ENCODE results near the gene ZNF692. TPM values are rescaled to one million over a fixed set of nuclear protein-coding genes. Genes with fewer than 3 reads are reported as not detected.

The ZNF692 gene
- total and polyA plus RNA-seq, 8 donors, result 31.9 to 66.6 (median 57.3) TPM

DNA sequence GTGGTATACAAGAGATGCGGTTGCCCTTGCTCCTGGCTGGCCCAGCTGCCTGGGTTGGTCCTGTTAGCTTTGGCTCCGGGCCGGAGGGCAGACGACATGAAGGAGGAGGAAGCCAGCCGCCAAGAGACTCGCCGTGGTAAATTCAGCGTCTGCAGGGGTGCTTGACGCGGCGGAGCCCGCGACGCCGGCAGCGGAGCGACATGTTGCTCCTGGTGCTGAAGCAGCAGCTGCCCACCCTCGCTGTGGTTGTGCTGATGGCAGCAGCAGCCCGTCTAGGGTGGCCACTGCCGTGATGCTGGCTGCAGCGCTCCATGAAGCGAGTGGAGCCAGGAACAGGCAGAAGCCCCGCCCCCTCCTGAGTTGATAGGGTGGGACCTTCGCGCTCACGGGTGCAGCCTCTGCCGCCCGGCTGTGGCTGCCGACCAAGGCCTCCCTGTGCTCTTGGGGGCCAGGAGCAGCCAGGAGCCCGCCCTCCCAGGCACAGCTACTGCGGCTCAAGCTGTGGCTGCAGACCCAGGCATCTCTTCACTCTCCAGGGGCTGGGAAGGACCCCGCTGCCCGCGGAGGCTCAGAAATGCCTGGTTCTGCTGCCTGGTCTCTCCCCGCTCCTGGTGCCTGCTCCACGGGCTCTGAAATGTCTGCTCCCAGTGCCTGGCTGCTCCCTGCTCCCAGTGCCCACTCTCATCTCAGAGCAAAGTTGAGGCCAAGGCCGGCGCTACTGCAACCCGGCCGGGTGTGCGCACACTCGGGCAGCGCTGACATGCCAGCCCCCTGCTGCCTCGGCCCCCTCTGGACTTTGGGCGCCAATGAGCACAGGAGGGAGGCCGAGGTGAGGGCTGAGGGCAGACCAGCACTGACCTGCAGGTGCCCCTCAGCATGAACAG is 4.4 kb upstream of the ZNF692 start:
- TF ChIP-seq, protein P1, sequence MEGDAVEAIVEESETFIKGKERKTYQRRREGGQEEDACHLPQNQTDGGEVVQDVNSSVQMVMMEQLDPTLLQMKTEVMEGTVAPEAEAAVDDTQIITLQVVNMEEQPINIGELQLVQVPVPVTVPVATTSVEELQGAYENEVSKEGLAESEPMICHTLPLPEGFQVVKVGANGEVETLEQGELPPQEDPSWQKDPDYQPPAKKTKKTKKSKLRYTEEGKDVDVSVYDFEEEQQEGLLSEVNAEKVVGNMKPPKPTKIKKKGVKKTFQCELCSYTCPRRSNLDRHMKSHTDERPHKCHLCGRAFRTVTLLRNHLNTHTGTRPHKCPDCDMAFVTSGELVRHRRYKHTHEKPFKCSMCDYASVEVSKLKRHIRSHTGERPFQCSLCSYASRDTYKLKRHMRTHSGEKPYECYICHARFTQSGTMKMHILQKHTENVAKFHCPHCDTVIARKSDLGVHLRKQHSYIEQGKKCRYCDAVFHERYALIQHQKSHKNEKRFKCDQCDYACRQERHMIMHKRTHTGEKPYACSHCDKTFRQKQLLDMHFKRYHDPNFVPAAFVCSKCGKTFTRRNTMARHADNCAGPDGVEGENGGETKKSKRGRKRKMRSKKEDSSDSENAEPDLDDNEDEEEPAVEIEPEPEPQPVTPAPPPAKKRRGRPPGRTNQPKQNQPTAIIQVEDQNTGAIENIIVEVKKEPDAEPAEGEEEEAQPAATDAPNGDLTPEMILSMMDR (IDR thresholded peaks at IDR 0.05), result no peak
- Histone ChIP-seq H3K27me3 (no peaks in the 10 kb centered on the region), H3K36me3 (no peaks in the 10 kb centered on the region), H3K4me3 (peak overlapping the region; percentile 59 to 61), H3K9me3 (no peaks in the 10 kb centered on the region), H3K4me1 (peaks cover 1 to 30% of the 10 kb centered on the region in 2 donors), H3K27ac (peak overlapping the region; percentile 15 to 74)
- DNase-seq, result peak; percentile 70 to 95 (median 88)
- ATAC-seq, result peak; percentile 79
- intact Hi-C loops (cut with DNase I), result no loop called here

DNA sequence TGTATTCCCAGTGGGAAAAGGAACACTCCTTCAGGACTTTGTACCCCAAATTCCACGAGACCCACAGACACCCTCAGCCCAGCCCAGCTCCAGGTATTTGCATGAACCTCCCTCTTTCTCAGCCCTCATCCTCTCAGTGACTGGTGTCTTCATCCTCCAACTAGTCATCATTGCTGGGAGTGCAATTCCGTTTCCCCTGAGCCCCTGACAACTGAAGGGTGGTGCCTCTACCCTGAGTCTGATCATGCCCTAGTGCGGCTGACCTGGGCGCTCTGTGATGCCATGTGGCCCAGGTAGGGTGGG is 3.8 kb upstream of the ZNF692 start:
- Histone ChIP-seq H3K9me3 (no peaks in the 10 kb centered on the region), H3K27ac (peak overlapping the region; percentile 15 to 74), H3K36me3 (no peaks in the 10 kb centered on the region), H3K4me1 (peaks cover 7 to 36% of the 10 kb centered on the region in 2 donors), H3K27me3 (no peaks in the 10 kb centered on the region), H3K4me3 (peak overlapping the region; percentile 59 to 61)
- intact Hi-C loops (cut with DNase I), result no loop called here
- no peak for DNase-seq
- ATAC-seq, result no peak
- TF ChIP-seq, protein P1 (IDR thresholded peaks at IDR 0.05), result no peak

DNA sequence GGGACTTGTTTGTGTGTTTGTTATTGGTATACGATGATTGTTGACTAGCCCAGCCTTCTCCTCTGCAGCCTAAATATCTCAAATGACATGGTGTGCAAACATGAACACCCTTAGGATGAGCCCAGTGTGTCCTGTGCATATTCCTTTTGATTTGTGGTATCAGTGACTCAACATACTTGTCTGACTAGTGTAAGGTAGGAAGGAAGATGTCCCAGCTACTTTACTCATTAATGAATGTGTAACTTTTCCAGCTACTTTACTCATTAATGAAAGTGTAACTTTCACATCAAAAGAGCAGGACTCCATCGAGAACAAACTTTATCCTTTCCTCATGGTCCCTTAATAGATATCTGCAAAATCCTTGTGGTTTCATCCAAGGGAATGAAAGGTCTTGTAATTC is 2.7 kb upstream of the ZNF692 start:
- Histone ChIP-seq H3K27ac (no peak overlapping the region), H3K27me3 (no peaks in the 10 kb centered on the region), H3K4me3 (no peak overlapping the region), H3K36me3 (no peaks in the 10 kb centered on the region), H3K4me1 (peaks cover 9 to 46% of the 10 kb centered on the region in 2 donors), H3K9me3 (no peaks in the 10 kb centered on the region)
- no peak for DNase-seq
- intact Hi-C loops (cut with DNase I), result no loop called here
- no peak for ATAC-seq
- TF ChIP-seq, protein P1 (IDR thresholded peaks at IDR 0.05), result no peak

DNA sequence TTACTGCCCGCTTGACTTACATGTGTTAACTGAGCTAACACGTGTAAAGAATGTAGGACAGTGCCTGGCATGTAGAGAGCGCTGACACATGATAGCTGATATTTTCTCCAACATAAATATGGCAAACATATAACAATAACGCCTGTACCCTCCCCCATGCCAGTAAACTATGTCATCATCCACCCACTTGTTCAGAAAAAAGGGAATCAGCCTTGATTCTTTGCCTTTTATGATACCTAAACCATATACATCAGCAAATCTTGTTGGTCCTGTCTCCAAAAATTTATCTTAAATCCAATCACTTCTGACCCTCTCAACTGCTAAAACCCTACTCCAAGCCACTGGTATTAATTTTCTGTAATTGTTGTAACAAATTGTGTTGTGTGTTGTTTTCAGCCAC is 1.1 kb upstream of the ZNF692 start:
- Histone ChIP-seq H3K9me3 (no peaks in the 10 kb centered on the region), H3K27me3 (no peaks in the 10 kb centered on the region), H3K4me1 (peaks cover 9 to 46% of the 10 kb centered on the region in 2 donors), H3K36me3 (peaks cover 0 to 11% of the 10 kb centered on the region in 2 donors), H3K4me3 (no peak overlapping the region), H3K27ac (peak overlapping the region; percentile 91 to 95)
- DNase-seq, result no peak
- intact Hi-C loops (cut with DNase I), result no loop called here
- ATAC-seq, result no peak
- TF ChIP-seq, protein P1 (IDR thresholded peaks at IDR 0.05), result no peak

DNA sequence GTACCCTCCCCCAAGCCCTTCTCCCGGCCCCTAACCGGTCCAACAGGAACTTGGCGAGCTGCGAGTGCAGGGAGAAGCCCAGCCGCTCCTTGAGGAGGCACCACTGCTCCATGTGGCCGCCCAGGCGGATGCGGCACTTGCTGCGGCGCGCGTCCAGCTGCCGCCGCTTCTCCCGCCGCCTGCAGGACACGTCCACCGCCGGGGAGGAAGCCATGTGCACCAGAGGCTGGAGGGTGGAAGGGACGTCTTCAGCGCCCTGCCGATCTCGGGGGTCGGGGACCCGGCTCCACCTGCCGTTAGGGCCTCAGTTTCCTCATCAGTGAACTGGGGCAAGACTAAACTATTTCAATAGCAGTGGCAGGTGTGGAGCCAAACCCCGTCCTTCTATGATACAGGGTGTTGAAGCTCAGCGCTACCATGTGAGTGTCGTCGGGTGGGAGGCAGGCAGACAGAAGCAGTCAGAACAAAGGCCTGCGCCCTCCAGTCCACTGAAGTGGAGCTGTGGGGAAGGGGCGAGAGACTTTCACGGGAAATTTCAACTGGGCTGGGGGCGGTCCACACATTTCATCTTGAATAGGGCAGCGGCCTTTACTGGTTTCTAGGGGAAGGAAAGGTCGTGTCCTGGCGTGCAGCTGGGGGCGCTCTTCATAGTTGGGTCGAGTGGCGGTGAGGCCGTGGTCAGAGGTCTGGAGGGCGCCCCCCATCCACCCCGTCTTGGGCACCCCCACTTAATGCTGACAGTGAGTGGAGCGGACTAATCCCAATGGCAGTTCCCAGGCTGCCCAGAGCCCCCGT is 592 bp downstream of the ZNF692 start:
- H3K36me3 ChIP-seq, result peaks cover 0 to 23% of the 10 kb centered on the region in 2 donors
- H3K27ac ChIP-seq, result peak overlapping the region; percentile 91 to 95
- no peaks in the 10 kb centered on the region for H3K9me3 ChIP-seq
- intact Hi-C loops (cut with DNase I), result no loop called here
- peak; percentile 56 to 92 (median 82) for DNase-seq
- H3K4me1 ChIP-seq, result peaks cover 9 to 39% of the 10 kb centered on the region in 2 donors
- ATAC-seq, result peak; percentile 76
- peak overlapping the region; percentile 64 to 67 for H3K4me3 ChIP-seq
- no peaks in the 10 kb centered on the region for H3K27me3 ChIP-seq
- TF ChIP-seq, protein P1 (IDR thresholded peaks at IDR 0.05), result peak in 1 of 2 donors; percentile 53

Measured in left lung (tissue), 10 donors.